COR-L47 (cell line): ENCODE results near the gene HTR3B.
A peak's percentile ranks its signal among the peaks of the same experiment; 100 is the strongest.
"Not testable (repeated sequence)": the region's sequence is repeated elsewhere in the genome, so short reads cannot be mapped to it uniquely, and the experiment has no call there.

Experiments
- DNase-seq: peaks from one replicate; lab custom pipeline; 2025; lab: John Stamatoyannopoulos, UW

The HTR3B gene

DNA sequence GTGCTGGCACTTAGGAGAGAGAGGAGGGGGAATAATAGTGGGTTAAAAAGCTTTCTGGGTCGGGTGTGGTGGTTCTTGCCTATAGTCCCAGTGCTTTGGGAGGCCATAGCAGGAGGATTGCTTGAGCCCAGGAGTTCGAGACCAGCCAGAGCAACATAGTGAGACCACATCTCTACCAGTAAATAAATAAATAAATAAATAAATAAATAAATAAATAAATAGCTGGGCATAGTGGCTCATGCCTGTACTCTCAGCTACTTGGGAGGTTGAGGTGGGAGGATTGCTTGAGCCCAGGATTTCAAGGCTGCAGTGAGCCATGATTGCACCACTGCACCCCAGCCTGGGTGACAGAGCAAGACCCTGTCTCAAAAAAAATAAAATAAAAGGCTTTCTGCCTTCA is 41.6 kb downstream of the HTR3B start:
- DNase-seq: not testable (repeated sequence)

DNA sequence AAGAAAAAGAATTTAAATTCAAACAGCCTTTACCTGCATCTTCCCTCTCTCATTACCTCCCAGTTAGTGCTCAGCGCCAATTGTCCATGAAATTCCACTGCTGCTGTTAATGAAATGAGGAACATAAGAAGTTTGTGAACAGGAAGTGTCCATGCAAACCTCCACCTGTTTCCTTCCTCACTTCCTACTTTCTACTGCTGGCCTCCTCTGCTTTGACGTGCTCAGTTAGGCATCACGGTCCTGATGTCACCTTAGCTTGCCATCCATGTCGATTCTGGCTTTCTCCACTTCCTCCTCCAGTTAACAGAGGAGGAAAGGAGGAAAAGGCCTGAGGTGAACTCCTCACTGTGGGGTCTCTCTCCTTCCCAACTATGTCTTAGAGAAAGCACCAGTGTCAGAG is 43.4 kb downstream of the HTR3B start:
- DNase-seq: no peak

- no peak for DNase-seq
Observed at GRCh38 chr11:113949891-113950290, 45.3 kb downstream of the HTR3B start.

DNA sequence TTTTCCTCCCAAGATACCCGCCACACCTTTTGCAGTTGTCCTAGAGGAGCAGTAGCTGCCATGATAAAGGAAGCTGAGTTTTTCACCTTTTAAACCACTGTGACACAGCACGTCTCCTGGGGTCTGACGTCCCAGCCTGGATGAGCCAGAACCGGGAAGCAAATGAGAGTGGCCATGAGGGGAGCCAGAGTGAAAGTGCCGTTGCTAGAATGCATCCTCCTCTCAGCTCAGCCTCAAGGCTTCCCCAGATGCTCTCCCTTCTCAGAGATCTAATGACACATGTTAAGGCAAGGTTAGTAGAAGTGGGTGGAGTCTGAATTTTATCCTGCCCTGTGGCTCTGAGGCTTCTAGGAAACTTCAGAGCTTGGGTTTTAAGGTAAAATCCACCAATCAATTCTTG is 46.9 kb downstream of the HTR3B start:
- no peak for DNase-seq

GRCh38 chr11:113952070-113952469 is 47.5 kb downstream of the HTR3B start:
- no peak for DNase-seq

DNA sequence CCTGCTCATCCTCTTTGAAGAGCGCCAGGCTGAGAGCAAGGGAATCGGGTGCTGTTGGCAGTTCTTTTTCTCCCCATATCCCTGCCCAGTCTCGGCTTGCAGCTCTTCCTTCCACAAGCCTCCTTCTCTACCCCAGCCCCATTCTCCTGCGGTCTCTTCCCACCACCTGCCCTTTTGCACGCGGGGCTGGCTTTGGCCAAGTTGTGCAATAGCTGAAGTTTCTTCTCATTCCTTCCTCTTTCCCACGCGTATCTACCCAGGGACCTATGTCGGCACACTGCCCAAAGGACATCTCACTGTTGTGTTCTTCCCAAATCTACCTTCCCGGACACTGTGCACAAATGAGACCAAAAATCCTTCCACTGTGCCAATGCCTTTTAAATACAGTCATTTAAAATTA is 48.0 kb downstream of the HTR3B start:
- no peak for DNase-seq

GRCh38 chr11:113954235-113954634 is 49.6 kb downstream of the HTR3B start:
- DNase-seq: no peak

- no peak for DNase-seq
Observed at GRCh38 chr11:113956986-113957385, 52.4 kb downstream of the HTR3B start.

GRCh38 chr11:113960702-113961330 is 56.2 kb downstream of the HTR3B start:
- no peak for DNase-seq

DNA sequence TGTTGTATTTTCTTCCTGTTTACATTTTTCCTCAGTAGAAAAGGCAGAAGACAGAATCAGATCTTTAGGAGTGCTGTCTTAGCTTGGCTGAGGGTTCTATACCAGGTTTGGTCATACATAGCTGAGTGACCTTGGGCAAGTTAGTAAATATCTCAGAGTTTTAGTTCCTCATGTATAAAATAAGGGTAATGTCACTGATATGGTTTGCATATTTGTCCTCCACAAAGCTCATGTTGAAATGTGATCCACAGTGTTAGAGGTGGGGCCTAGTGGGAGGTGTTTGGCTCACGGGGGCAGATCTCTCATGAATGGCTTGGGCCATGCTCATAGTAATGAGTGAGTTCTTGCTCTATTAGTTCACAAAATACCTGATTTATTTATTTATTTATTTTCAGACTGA is 62.8 kb downstream of the HTR3B start:
- DNase-seq: no peak

- no peak for DNase-seq
Observed at GRCh38 chr11:113971506-113972195, 67.1 kb downstream of the HTR3B start.

GRCh38 chr11:113974741-113975470 is 70.3 kb downstream of the HTR3B start, which contains the start of gene HTR3A:
Gene HTR3A, plus strand, starts transcription at chr11:113975108. Its CDS starts 218 bp downstream, at chr11:113975326.
- peak; percentile 95 for DNase-seq

DNA sequence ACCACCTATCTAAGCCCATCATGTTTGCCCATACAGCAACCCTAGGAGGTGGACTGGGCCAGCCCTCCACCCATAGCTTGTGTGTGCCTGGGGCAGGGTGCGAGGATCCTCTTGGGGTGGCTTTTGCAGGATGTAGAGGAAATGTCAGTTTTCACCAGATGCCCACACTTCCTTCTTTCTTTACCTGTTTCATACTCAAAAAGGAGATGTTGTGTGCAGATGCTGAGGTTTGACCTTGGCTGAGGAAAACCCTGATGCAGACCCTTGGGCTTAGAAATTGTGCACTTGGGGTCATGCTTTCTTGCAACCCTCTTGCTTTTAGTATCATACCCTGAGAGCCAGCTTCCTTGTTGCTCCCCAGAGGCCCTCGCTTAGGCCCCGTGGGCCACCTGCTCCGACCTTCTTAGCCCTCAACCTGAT is 72.5 kb downstream of the HTR3B start:
- no peak for DNase-seq

- no peak for DNase-seq
Observed at GRCh38 chr11:113977701-113978100, 73.1 kb downstream of the HTR3B start.

DNA sequence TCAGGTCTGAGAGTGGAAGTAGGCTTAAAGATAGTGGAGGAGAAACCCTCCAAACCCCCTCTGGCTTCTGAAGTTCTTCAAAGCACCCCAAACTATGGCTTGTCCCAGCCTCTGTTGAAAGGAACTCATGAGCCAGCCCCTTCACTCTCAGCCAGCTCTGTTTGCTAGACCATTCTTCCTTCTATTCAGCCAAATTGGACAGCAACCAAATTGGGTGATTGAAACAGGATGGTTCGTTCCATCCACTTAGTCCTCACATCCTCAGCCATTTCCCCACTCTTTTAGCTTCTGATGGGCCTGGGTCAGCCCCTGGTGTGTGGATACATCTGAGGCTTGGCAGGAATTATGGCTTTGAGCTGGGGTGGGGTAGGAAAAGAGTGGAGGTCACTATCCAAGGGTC is 74.8 kb downstream of the HTR3B start:
- no peak for DNase-seq

DNA sequence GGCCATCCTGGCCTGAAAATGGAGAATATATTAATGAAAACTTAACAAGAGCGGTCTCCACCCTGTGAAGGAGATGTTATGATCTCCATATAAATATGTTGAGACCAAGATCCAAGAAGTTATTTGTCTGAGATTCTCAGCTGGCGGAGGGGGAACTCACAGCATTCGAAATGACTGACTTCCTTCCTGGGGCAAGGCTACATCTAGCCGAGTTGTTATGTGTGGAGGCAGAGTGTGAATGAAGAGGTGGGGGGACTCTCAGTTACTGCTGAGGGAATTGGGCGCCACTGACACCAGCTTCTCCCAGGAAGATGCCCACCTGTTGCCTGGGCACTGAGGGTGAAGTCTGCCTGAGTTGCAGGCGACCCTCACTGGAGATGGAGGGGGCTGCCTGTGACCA is 76.2 kb downstream of the HTR3B start:
- DNase-seq: no peak

- DNase-seq: no peak
Observed at GRCh38 chr11:113982306-113982705, 77.7 kb downstream of the HTR3B start.

- no peak for DNase-seq
Observed at GRCh38 chr11:113984781-113985180, 80.2 kb downstream of the HTR3B start.

- DNase-seq: no peak
Observed at GRCh38 chr11:113985906-113986305, 81.3 kb downstream of the HTR3B start.

- no peak for DNase-seq
Observed at GRCh38 chr11:113986351-113987140, 82.0 kb downstream of the HTR3B start.

DNA sequence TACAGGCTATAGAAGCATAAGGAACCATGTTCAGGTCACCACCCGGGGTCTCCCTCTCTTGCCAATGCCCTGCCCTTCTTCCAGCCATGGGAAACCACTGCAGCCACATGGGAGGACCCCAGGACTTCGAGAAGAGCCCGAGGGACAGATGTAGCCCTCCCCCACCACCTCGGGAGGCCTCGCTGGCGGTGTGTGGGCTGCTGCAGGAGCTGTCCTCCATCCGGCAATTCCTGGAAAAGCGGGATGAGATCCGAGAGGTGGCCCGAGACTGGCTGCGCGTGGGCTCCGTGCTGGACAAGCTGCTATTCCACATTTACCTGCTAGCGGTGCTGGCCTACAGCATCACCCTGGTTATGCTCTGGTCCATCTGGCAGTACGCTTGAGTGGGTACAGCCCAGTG is 84.8 kb downstream of the HTR3B start:
- DNase-seq: no peak

DNA sequence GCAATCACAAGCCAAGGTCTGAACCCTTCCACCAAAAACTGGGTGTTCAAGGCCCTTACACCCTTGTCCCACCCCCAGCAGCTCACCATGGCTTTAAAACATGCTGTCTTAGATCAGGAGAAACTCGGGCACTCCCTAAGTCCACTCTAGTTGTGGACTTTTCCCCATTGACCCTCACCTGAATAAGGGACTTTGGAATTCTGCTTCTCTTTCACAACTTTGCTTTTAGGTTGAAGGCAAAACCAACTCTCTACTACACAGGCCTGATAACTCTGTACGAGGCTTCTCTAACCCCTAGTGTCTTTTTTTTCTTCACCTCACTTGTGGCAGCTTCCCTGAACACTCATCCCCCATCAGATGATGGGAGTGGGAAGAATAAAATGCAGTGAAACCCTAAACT is 85.3 kb downstream of the HTR3B start:
- no peak for DNase-seq
